ENCODE results near the gene SELENBP1.
"Not testable (repeated sequence)": the region's sequence is repeated elsewhere in the genome, so short reads cannot be mapped to it uniquely, and the experiment has no call there.

Gene SELENBP1

DNA sequence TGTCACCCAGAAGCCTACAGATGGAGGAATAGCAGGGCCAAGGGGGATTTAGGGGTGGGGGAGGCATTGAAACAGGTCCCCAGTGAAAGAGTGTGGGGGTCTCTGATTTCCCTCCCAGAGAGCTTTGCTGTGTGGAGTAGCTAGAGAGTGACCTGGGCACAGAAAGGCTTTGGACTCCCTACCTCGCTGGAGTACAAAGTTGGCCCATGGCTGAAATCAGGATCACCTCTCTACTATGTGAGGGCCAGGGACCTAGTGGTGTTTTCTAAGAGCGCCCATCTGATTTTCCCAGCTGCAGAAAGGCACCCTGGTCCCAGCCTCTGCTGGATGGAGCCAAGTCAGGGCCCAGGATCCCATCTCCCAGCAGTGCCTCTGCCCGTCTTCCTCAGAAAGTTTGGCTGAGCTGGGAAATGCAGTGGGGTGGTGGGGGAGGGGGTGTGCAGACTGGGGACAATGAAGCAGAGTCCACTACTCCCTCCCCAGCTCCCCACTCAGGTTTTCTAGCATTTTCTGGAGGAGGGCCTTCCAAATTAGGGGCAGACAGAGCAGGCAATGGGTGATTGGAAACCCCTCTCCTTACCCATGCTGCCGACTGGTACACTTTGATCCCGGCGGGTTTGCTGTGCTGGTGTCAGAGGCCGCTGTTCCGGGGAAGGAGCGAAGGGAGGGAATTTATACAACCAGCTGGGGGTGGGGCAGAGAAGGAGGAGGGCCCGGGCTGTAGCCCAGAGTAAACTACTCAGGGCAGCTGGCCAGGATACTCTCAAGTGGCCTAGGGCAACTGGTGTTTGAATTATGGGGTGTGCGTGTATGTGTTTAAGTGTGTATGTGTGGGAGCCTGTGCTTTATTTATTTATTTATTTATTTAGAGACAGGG lies at the start of gene SELENBP1:
TSS of gene SELENBP1 (minus strand) at position 648 of the 877 bp plus-strand sequence. CDS start at position 584, 64 bp downstream.
- no peak for DNase-seq

DNA sequence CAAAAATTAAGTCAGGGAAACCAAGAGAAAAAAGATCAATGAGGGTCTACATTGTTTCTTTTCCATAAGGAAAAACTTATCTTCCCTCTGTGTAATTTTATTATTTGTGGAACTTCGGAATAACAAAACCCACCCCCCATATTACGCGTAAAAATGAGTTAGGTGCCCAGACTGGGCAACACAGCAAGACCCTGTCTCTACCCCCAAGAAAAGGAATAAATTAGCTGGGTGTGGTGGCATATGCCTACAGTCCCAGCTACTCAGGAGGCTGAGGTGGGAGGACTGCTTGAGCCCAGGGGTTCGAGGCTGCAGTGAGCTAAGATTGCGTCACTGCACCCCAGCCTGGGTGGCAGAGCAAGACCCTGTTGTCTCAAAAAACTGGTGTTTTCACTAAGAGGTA lies 47.3 kb upstream of the SELENBP1 start:
- no peak for DNase-seq

DNA sequence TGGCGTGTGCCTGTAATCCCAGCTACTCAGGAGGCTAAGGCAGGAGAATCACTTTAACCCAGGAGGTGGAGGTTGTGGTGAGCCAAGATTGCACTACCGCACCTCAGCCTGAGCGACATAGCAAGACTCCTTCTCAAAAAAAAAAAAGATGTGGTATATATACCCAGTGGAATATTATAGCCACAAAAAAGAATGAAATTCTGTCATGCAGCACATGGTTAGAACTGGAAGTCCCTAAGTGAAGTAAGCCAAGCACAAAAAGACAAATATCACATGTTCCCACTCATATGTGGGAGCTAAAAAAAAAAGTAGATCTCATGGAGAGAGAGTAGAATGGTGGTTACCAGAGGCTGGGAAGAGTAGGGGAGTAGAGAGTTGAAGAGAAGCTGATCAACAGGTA lies 45.6 kb upstream of the SELENBP1 start:
- no peak for DNase-seq

DNA sequence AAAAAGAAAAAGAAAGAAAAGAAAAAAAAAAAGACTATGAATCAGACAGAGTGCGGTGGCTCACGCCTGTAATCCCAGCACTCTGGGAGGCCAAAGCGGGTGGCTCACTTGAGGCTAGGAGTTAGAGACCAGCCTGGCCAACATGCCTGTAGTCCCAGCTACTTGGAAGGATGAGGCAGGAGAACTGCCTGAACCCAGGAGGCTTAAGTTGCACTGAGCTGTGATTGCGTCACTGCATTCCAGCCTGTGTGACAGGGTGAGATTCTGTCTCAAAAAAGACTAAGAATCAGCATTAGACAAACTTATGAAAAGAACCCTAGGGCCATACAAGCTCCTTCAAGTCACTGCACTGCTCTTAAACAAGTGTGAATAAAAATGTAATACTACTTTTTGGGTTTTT lies 43.7 kb upstream of the SELENBP1 start:
- DNase-seq = no peak

DNA sequence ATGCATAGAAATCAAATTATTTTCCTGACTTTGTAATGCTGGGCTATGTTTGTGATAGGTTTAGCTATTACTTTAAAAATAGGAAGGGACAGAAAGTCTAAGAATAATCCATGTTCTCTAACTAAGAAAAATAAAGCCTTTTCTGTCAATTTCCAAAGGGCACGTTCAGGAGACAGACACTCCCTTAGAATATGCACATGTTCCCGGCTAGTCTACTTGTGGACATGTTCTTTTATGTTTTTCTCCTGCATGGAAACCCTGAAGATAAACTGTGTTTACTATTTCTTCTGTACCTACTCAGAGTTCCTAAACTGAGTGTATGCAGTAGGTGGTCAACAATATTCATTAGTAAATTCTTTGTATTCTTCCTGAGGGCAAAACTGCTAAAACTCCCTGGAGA lies 39.4 kb upstream of the SELENBP1 start:
- no peak for DNase-seq

DNA sequence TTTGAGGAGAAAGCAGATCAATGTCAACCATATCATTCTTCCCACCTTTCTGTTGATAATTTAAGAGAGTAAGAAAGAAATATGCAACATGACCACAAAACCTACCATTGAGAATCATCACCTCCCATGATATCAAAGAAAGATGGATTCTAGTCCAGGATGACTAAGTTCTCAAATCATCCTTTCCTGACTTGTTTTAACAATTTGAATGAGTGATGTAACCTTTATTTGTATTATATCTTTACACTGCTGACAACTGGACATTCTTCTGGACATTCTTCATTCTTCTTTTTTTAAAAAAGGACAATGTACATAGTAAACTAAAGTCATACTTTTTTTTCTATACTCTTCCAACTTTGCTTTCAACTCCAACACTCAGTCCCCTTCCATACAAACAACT lies 36.4 kb upstream of the SELENBP1 start:
- no peak for DNase-seq

DNA sequence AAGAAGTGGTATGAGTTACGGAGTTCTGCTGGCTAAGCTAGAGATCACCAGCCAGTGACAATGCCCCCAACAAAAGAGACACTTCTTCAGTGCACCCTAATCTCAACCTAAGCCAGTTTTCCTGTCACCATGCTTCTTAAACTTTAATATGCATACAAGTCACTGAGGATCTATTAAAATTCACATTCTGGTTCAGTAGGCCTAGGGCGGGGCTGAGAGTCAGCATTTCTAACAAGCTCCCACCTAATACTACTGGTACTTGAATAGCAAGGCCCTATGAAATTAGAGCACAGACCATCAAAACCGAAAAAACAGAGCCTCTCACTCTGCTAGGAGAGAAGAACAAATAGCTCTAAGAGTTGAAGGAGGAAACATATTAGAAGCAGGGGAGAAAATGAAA lies 34.8 kb upstream of the SELENBP1 start:
- no peak for DNase-seq

DNA sequence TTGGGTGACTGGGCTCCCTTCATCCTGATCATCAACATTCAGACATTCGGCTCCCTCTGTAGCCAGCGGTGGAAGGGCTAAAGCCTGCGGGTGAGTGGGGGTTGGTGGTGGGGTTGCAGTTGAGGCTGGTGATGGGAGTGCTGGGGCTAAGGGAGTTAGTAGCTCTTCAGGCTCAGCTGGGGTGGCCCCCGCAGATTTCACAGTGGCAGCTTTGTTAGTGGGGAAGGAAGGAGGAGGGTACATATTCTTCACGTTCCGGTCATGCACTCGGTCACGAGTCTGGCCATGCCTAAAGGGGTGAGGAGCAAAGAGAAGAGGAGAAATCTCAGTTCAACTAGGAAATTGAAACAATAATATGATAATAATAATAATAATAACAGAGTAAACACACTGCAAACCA lies 33.7 kb upstream of the SELENBP1 start:
- DNase-seq = no peak

DNA sequence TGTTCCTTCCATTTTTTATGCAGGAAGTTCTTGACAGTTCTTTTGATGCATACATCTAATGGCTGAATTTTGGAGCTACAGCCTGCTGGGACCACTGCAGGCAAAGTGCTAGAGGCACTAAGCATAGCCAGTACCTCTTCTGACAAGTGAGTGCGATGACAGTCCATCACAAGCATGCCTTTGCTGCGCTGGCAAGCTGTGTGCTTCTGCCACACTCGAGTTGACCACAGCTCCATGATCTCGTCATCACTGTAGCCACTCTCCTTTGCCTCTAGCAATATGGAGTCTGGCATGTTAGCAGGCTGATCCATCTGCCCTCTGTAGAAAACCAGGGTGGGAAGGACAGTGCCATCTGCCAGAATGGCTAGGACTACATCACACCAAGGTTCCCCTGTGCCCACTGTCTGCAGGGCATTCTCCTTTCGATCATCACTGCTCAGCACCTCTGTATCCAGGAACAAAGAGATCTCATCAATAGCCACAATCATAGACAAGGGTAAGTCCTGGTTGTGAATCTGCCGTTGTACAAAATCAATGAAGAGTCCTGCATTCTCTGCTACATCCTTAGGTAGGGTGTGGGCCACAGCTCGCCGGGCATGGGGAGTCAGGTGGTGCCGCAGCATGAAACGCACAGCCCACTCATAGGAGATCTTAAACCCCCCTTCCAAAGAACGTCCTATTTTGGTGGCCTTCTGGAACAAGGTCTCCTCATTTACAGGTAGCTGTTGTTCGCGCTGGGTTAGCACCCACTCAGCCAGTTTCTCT lies 32.9 kb upstream of the SELENBP1 start:
- DNase-seq = no peak

DNA sequence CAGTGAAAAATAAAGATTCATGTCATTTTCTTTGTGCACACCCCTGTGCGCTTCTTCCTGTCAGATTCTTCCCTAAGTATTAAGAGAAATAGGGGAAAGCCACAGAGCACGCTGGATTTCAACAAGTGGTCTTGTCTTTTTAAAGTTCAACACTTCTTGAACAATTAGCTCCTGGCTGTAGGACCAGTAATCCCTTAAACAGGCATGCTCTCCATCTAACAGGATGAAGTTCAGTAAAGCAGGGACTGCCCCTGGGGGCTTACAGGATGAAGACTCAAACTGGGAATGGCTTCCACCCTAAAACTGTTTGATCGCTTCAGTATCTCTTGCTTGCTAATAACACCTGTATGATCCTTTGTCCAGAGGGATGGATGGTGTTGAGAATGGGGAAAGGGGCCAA lies 31.1 kb upstream of the SELENBP1 start:
- no peak for DNase-seq

DNA sequence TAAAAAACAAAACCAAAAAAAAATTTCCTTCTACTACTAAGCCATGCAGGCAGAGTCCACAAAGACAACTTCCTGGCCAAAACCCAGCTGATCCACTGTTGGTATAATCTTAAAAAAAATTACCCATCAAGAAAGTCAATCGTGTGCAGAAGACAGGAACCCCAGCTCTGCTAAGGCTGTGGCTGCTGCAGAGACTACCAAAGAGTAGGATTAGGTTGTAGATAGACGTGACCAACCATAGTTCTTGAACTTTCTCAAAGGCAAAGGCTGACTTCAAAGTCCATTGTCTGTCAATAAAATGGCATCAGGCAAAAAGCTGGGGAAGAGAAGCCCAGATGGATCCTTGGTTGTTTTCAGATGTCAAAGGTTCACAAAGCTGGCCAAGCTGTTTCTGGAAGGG lies 30.3 kb upstream of the SELENBP1 start:
- DNase-seq = no peak

DNA sequence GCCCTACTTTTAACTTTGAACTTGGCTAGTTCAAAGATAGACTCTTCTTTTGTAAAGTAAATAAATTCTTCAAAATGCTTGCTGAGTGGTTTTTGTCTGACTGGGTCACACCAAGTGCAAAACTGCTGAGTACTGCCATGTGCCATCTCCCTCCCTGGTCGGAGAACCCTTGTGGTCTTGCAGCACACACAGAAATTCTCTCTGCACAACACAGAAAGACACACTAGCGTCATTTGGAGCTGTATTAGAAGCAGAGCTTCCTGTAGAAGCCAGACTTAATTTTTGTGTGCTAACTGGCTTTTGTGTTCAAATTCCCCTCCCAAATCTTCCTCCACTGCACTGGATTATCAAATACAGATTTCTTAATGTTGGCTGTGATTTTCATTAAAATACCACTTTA lies 29.4 kb upstream of the SELENBP1 start:
- no peak for DNase-seq

DNA sequence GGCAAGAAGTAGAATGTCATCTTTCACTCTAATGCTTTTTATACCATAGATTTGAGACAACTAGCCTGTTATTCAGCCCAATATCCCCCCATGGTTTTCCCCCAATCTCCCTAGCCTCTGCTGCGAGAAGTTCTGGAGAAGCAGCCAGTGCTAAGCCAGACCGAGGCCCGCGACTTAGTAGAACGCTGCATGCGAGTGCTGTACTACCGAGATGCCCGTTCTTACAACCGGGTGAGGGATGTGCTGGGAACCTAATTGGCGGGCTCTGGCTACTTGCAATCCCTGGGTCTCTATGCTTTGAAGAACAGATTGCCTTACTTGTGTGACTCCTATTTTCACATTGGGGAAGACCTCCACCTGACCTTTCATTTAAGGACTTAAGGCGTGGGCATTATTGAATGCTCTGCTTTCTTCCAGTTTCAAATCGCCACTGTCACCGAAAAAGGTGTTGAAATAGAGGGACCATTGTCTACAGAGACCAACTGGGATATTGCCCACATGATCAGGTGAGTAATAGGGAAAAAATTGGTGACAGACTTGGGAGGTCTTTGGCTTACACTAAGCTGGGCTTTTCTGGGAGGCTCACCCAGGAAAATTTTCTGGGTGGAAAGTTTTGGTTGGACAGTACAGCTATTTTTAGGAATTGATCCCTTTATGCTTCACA lies 28.8 kb upstream of the SELENBP1 start:
- DNase-seq = no peak

DNA sequence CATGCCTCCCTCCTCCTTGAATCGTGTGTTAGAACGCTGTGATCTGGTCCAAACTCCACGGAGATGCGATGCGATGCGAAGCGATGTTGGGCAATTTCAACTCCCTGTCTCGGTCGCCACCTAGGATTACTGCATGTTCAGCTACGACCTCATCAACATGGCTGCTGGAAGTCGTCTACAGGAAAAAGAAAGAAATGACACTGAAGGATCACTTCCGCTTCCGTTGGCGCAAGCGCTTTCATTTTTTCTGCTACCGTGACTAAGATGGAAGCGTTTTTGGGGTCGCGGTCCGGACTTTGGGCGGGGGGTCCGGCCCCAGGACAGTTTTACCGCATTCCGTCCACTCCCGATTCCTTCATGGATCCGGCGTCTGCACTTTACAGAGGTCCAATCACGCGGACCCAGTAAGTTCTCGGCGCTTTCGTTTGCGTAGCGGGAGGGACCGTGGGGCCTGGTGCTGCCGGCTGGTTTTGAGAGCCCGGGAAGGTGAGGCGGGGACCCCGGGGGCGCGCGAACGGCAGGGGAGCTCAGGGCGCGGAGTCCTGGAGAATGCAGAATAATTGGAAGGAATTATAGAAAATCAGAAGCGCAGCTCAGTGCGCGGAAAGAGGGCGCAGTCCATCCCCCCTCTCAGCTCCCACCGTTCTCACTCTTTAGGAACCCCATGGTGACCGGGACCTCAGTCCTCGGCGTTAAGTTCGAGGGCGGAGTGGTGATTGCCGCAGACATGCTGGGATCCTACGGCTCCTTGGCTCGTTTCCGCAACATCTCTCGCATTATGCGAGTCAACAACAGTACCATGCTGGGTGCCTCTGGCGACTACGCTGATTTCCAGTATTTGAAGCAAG lies 27.0 kb upstream of the SELENBP1 start, which contains the start of gene PSMB4:
TSS of gene PSMB4 (plus strand) at position 250 of the 848 bp plus-strand sequence. CDS start at position 265, 15 bp downstream.
- peak; percentile 86 for DNase-seq

DNA sequence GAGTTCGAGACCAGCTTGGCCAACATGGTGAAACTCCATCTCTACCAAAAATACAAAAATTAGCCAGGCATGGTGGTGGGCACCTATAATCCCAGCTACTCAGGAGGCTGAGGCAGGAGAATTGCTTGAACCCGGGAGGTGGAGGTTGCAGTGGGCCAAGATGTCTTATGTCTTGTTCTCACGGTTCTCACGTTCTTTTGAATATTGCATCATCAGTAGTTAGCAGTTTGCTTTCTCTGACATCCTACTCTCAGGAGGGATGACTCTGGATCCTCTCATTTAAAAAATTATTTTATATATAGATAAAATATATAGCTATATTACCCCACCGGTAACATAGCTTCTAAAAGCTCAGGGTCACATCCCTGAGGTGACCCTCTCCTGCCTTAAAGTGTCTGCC lies 23.8 kb upstream of the SELENBP1 start:
- DNase-seq = not testable (repeated sequence)

DNA sequence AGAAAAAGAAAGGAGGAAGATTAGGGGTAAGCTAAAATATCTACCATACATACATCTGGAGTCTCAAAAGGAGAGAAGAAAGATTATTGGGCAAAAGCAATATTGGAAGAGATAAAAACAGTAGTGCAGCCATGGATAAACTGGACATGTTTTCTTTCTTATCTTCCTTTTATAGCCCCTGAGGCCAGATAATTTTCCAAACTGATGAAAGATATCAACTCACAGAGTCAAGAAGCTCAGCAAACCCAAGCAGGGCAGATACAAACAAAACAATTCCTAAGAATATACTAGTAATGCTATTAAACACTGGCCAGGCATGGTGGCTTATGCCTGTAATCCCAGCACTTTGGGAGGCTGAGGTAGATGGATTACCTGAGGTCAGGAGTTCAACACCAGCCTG lies 21.1 kb upstream of the SELENBP1 start:
- DNase-seq = no peak

DNA sequence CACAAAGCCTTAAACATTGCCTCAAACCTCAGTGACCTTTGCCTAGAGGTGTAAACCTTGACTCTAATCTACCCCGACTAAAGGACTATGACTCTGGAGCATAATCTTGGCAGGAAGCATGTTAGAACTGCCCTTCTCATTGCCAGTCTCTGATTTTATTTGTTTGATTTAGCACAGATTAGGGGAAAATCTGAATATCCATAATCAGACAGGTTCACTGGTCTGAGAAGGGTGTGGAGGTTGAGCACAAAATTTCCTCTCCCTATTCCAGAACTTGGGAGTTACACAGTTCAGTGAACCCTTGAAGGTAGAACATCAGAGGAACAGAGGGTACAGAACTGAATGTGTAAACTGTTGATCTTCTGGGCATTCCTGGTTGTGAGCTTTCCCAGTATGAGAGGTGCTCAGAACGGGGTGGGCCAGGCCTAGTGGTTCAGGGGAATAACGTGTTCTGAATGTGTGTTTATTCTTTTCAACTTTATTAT lies 18.6 kb upstream of the SELENBP1 start:
- DNase-seq = no peak

DNA sequence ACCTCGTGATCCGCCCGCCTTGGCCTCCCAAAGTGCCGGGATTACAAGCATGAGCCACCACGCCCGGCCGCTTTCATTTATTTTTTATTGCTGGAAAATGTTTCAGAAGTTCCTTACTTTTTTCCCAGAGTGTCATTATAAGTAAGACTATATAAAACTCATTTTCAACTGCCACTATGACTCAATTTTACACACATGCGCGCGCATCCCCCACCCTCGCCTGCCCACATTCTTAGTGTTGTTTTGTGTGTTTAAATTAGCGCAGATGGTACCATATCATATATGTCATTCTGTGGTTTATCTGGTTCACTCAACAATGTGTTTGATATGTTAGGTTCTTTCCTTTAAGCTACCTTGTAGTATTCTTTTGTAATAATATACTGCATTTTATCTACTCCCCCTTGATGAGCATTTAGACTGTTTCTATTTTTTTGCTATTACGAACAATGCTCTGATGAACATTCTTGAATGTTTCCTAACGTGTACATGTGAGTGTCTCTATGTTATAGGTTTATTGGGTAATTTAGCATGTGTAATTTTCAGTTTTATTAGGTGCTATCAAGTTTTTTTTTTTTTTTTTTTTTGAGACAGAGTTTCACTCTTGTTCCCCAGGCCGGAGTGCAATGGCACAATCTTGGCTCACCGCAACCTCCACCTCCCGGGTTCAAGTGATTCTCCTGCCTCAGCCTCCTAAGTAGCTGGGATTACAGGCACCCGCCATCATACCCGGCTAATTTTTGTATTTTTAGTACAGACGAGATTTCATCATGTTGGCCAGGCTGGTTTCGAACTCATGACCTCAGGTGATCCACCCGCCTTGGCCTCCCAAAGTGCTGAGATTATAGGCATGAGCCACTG lies 17.9 kb upstream of the SELENBP1 start:
- not testable (repeated sequence) for DNase-seq

DNA sequence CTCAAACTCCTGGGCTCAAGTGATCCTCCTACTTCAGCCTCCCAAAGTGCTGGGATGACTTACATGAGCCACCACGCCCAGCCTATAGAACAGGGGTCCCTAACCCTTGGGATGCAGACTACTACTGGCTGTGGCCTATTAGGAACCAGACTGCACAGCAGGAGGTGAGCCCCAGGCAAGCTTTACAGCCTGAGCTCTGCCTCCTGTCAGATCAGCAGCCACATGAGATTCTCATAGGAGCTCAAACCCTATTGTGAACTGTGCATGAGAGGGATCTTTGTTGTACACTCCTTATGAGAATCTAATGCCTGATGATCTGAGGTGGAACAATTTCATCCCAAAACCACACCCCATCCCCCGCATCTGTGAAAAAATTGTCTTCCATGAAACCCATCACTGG lies 13.5 kb upstream of the SELENBP1 start:
- no peak for DNase-seq

DNA sequence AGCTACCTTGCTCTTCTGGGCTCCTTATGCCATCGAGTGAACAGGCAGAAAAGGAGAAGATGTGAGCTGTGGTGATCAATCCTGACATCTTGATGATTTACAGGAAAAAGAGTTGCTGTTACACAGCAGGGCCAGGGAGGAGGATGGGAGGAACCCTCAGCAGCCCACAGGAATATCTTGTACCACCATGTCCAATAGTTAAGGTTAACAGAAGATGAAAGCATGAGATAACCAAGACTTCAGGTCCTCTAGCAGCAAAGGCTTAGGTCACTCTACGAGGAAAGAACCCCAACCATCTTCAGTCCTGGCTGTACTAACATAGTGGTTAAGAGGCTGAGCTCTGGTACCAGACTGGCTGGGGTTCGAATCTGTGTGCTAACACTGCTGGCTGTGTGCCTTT lies 12.1 kb upstream of the SELENBP1 start:
- DNase-seq = no peak

DNA sequence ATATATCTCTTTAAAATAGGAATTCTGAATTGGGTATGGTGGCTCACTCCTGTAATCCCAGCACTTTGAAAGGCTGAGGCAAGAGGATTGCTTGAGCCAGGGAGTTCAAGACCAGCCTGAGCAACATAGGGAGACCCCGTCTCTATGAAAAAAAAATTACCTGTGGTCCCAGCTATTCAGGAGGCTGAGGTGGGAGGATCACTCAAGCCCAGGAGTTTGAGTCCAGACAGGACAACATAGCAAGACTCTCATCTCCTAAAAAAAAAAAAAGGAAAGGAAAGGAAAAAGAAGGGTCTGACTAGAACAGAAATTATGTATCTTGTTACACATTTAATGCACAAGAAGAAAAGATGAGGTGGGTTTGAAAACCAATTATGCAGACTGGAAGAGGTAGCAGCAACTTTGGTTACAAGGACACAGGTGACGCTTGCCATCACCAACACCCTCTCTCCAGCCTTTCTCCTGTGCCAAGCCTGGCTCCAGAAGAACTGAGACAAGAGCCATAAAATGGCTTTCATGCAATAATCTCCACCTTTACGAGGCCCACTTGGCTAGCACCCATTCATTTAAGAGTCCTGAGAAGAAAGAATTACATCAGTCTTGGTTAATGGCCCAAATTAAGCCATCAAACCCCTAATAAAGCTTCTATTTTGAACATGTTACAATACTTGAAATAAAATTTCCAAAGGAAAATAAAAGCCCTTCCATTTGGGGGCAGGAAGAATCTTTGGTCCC lies 4.8 kb upstream of the SELENBP1 start:
- no peak for DNase-seq

All from NCI-H1048 (cell line).